Measurements from ENCODE around the gene SORCS2.

DNA sequence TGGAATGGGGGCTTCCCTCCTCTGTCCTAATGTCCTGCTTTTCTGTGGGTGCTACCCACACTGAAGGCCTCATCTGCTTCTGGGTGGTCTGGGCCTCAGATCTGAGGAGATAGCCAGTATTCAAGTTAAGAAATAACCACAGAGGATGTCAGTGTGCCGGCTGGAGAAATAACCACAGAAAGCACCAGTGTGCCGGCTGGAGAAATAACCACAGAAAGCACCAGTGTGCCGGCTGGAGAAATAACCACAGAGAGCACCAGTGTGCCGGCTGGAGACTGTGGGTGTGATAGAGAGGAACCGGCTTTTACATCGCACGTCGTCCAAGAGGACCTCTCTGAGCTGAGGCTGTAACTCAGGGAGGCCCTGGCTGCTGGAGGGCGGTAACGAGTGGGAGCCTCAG lies 308.1 kb downstream of the SORCS2 start:
- TF ChIP-seq, protein P1, sequence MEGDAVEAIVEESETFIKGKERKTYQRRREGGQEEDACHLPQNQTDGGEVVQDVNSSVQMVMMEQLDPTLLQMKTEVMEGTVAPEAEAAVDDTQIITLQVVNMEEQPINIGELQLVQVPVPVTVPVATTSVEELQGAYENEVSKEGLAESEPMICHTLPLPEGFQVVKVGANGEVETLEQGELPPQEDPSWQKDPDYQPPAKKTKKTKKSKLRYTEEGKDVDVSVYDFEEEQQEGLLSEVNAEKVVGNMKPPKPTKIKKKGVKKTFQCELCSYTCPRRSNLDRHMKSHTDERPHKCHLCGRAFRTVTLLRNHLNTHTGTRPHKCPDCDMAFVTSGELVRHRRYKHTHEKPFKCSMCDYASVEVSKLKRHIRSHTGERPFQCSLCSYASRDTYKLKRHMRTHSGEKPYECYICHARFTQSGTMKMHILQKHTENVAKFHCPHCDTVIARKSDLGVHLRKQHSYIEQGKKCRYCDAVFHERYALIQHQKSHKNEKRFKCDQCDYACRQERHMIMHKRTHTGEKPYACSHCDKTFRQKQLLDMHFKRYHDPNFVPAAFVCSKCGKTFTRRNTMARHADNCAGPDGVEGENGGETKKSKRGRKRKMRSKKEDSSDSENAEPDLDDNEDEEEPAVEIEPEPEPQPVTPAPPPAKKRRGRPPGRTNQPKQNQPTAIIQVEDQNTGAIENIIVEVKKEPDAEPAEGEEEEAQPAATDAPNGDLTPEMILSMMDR (IDR thresholded peaks at IDR 0.05): no peak
- TF ChIP-seq POLR2A (IDR thresholded peaks at IDR 0.05) (no peak), POLR2AphosphoS5 (IDR thresholded peaks at IDR 0.05) (no peak)

Measured in prostate gland (tissue), 2 donors.